Testis (tissue), 2 donors: Measurements from ENCODE around the gene ITGB1.

Experiments
- POLR2A ChIP-seq: fragments of 450-650 bp; IDR thresholded peaks from one replicate; pipeline ENCODE4 v1.6.1; 2017; ENCODE audit warnings: antibody characterized with exemption, mild to moderate bottlenecking, moderate library complexity
- TF ChIP-seq, protein P1 (sequence below), 3 experiments: fragments of 450-650 bp in 2 of 3; fragments of 200-600 bp in 1 of 3; sonication (generic) in 1 of 3; IDR thresholded peaks; one replicate each; pipeline ENCODE4 v1.5.1; 2016 to 2019; ENCODE audit warnings: antibody characterized with exemption in 3 of 3, mild to moderate bottlenecking in 2 of 3, moderate library complexity in 1 of 3

DNA sequence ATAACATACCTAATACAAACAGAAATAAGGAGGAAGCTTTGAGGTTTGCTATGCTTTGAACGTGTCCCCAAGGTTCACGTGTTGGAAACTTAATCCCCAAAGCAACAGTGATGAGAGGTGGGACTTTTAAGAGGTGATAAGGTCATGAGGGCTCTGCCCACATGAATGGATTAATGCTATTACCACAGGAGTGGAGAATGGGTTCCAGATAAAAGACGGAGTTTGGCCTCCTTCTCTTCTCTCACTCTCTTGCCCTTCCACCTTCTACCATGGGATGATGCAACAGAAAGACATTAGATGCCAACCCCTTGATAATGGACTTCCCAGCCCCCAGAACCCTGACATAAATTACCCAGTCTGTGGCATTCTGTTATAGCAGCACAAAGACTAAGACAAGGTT lies 9.6 kb downstream of the ITGB1 start:
- TF ChIP-seq, protein P1, sequence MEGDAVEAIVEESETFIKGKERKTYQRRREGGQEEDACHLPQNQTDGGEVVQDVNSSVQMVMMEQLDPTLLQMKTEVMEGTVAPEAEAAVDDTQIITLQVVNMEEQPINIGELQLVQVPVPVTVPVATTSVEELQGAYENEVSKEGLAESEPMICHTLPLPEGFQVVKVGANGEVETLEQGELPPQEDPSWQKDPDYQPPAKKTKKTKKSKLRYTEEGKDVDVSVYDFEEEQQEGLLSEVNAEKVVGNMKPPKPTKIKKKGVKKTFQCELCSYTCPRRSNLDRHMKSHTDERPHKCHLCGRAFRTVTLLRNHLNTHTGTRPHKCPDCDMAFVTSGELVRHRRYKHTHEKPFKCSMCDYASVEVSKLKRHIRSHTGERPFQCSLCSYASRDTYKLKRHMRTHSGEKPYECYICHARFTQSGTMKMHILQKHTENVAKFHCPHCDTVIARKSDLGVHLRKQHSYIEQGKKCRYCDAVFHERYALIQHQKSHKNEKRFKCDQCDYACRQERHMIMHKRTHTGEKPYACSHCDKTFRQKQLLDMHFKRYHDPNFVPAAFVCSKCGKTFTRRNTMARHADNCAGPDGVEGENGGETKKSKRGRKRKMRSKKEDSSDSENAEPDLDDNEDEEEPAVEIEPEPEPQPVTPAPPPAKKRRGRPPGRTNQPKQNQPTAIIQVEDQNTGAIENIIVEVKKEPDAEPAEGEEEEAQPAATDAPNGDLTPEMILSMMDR (IDR thresholded peaks at IDR 0.05), result no peak
- TF ChIP-seq POLR2A, result no peak
